ENCODE measurements around the gene DNAH2. TPM values are rescaled to one million over a fixed set of nuclear protein-coding genes. Genes with fewer than 3 reads are reported as not detected.

Gene DNAH2
- total and polyA plus RNA-seq, 2 experiments from 2014 or later = 0.38 TPM; not detected in 1

- TF ChIP-seq ZNF462 (CRISPR knock-in tag; IDR thresholded peaks at IDR 0.05) (no peak), NANOG (IDR thresholded peaks at IDR 0.05; ENCODE audit: borderline replicate concordance) (no peak)
Measured at GRCh38 chr17:7707446-7707845, 10.1 kb upstream of the DNAH2 start (continued).

GRCh38 chr17:7707858-7708750 lies 9.4 kb upstream of the DNAH2 start:
- H3K79me2 ChIP-seq (replicated peaks; ENCODE audit: insufficient read depth) = no peaks in the 10 kb centered on the region
- no peak overlapping the region for H3K27ac ChIP-seq (ENCODE audit: low read depth)
- H4K20me1 ChIP-seq (replicated peaks; ENCODE audit: insufficient read depth) = no peaks in the 10 kb centered on the region; the same call in 1 of the 2 replicates
- peaks cover 11% of the 10 kb centered on the region for H3K27me3 ChIP-seq (ENCODE audit: insufficient read depth)
- no peak overlapping the region for H3K27ac Mint-ChIP-seq
- no peaks in the 10 kb centered on the region for H3K36me3 ChIP-seq (ENCODE audit: insufficient read depth)
- H3K4me1 Mint-ChIP-seq = peaks cover 50% of the 10 kb centered on the region
- no peak overlapping the region for H3K4me2 ChIP-seq
- H3K4me1 ChIP-seq (ENCODE audit: insufficient read depth) = peaks cover 36% of the 10 kb centered on the region
- H3F3A ChIP-seq (replicated peaks; ENCODE audit: low read depth) = 0 out of 2 replicates have a peak, but pooled peaks cover 20% of the 10 kb centered on the region
- no peak for DNase-seq (ENCODE audit: low spot score)
- H3K36me3 Mint-ChIP-seq (ENCODE audit: low read depth) = 0 out of 3 replicates have a peak, but pooled peaks cover 4% of the 10 kb centered on the region
- no peaks in the 10 kb centered on the region for H3K9me3 Mint-ChIP-seq
- H3K9me2 ChIP-seq (ENCODE audit: insufficient read depth) = 0 out of 2 replicates have a peak, but pooled peaks cover 8% of the 10 kb centered on the region
- no peak overlapping the region for H3K4me3 ChIP-seq
- H3K27me3 Mint-ChIP-seq (ENCODE audit: insufficient read depth, low read depth, poor library complexity) = peaks cover 17% of the 10 kb centered on the region
- H3K4me3 Mint-ChIP-seq = no peak overlapping the region
- H2AFZ ChIP-seq = no peak overlapping the region
- ATAC-seq = no peak
- TF ChIP-seq POLR2AphosphoS5 (IDR thresholded peaks at IDR 0.05; ENCODE audit: low read depth) = no peak
- no peak for TF ChIP-seq EZH2 (IDR thresholded peaks at IDR 0.05; ENCODE audit: low read depth, unreplicated experiment)
- TF ChIP-seq EZH2phosphoT487 (IDR thresholded peaks at IDR 0.05; ENCODE audit: unreplicated experiment) = no peak
- no peak for TF ChIP-seq ZNF331 (CRISPR knock-in tag; IDR thresholded peaks at IDR 0.05; ENCODE audit: low read depth)
- TF ChIP-seq STAT1 (IDR thresholded peaks at IDR 0.05; ENCODE audit: unreplicated experiment) = no peak
- TF ChIP-seq CTCF (conservative IDR thresholded peaks at IDR 0.05; ENCODE audit: low read depth in 2 of 2) = no peak
- no peak for TF ChIP-seq NANOG (IDR thresholded peaks at IDR 0.05; ENCODE audit: borderline replicate concordance)
- no peak for TF ChIP-seq JUNB (IDR thresholded peaks at IDR 0.05; ENCODE audit: unreplicated experiment)
- TF ChIP-seq ZNF114 (CRISPR knock-in tag; IDR thresholded peaks at IDR 0.05) = no peak
- TF ChIP-seq CREB1 (CRISPR knock-in tag; IDR thresholded peaks at IDR 0.05; ENCODE audit: low read depth) = no peak
- no peak for TF ChIP-seq REST (IDR thresholded peaks at IDR 0.05; ENCODE audit: unreplicated experiment)

Measured in GM23338 (cell line).